GM06990 (cell line): ENCODE data around the gene SLC8A3.

Experiments used
- DNase-seq: peaks from one replicate; pipeline ENCODE4 v3.0.0-alpha.2; 2011; ENCODE audit not compliant: insufficient read length; ENCODE audit errors: extremely low read depth
- H3K27me3 ChIP-seq: replicated peaks from 2 replicates; pipeline ENCODE4 v1.6.0; 2011; ENCODE audit warnings: low read length; ENCODE audit not compliant: control insufficient read depth, insufficient read depth
- H3K36me3 ChIP-seq: 2 replicates; pipeline ENCODE4 v1.5.1; 2011; ENCODE audit warnings: low read length; ENCODE audit not compliant: control insufficient read depth, insufficient read depth
- H3K4me3 ChIP-seq: replicated peaks from 2 replicates; pipeline ENCODE4 v1.5.1; 2011; ENCODE audit warnings: low read depth, mild to moderate bottlenecking, control low read depth, low read length
- TF ChIP-seq, protein P1 (sequence below): IDR thresholded peaks from 2 replicates; pipeline ENCODE4 v1.5.1; 2011; ENCODE audit warnings: low read length, control low read depth, mild to moderate bottlenecking, inconsistent platforms; ENCODE audit not compliant: insufficient read depth, poor library complexity, severe bottlenecking

SLC8A3 gene

DNA sequence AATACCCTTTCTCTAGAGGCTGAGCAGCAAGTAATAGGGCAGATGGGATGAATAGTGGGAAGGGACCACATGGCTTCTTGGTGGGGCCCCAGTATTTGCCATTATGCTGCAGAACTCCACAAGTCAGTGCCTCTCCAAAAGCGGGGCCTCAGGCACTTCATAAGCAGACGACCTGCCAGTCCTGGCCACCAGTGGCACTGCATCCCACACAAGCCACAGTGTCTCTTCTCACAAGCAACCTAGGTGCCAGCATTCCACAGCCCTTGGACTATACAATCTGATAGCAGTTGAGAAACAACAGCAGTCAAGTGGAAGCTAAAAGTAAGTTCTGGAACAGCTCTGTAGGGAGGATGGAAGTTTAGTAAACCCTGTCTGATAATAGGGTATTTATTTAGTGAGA lies 4.2 kb upstream of the SLC8A3 start:
- Histone ChIP-seq H3K4me3 (no peak overlapping the region), H3K36me3 (no peaks in the 10 kb centered on the region), H3K27me3 (no peaks in the 10 kb centered on the region)
- no peak for DNase-seq
- TF ChIP-seq, protein P1, sequence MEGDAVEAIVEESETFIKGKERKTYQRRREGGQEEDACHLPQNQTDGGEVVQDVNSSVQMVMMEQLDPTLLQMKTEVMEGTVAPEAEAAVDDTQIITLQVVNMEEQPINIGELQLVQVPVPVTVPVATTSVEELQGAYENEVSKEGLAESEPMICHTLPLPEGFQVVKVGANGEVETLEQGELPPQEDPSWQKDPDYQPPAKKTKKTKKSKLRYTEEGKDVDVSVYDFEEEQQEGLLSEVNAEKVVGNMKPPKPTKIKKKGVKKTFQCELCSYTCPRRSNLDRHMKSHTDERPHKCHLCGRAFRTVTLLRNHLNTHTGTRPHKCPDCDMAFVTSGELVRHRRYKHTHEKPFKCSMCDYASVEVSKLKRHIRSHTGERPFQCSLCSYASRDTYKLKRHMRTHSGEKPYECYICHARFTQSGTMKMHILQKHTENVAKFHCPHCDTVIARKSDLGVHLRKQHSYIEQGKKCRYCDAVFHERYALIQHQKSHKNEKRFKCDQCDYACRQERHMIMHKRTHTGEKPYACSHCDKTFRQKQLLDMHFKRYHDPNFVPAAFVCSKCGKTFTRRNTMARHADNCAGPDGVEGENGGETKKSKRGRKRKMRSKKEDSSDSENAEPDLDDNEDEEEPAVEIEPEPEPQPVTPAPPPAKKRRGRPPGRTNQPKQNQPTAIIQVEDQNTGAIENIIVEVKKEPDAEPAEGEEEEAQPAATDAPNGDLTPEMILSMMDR = no peak

DNA sequence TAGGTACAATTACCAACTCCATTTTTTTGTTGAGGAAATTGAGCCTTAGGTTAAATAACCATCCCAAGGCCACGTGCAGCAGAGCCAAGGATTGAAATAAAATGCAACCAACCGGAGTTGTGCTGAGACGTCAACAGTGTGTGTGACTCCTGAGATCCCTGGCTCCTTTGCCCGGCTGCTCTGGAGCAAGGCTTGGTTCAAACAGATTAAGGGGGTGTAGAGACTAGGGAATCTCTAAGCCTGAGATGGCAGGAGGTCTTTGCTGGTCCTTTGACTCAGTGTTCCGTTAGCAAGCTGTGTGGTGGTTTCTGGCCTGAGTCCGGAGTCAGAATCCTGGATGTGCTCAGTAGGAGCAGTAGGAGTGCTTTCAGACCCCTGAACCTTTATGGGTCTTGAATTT lies 1.4 kb upstream of the SLC8A3 start:
- DNase-seq = no peak
- TF ChIP-seq, protein P1 = no peak
- H3K36me3 ChIP-seq = no peaks in the 10 kb centered on the region
- H3K27me3 ChIP-seq = no peaks in the 10 kb centered on the region
- no peak overlapping the region for H3K4me3 ChIP-seq

DNA sequence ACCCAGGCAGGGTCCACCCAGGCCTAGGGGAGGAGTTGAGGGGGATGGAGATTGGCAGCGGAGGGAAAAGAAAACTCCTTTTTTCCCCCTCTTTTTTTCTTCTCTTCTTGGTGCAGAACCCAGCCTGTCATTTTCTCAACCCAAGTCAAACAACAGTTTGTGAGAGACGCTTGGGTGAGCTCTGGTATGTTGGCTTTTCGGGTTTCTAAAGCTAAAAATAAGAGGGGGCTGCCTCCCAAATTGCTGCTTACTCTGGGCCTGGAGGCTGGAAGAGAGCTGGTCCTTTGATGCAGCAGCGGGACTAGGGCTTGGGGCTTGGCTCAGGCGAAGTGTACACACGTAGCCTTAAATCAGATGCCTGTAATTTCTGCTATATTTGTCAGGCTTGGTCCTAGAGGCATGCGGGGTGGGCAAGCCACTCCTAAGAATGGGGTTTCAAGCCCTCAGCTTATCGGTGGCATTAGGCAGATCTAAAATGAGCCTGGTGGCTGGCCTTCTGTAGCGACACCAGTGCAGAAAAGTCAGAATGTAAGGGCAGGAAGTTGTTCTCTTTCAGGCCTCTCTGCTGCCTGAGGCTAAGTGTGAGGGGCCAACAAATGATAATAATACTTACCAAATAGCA lies 816 bp upstream of the SLC8A3 start:
- Histone ChIP-seq H3K36me3 (no peaks in the 10 kb centered on the region), H3K4me3 (peak overlapping the region; percentile 78), H3K27me3 (no peaks in the 10 kb centered on the region)
- DNase-seq = no peak
- TF ChIP-seq, protein P1 = no peak

DNA sequence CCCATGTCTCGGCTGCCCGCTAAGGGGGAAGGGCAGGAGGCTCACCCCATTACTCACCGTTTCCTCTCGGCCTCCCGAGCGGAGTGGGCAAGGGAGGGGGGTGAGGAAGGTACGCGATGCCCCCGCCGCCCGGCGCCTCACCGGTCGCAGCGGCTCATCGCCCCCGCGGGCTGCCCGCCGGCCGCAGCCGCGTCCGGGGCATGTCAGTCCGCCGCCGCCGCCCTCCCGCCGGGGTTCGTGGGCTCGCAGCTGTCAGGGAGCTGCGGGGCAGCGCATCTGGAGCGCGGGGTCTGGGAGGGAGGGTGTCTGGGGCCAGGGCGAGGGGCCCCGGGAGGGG lies 461 bp downstream of the SLC8A3 start:
- TF ChIP-seq, protein P1 = no peak
- H3K4me3 ChIP-seq = peak overlapping the region; percentile 78
- DNase-seq = peak; percentile 56
- no peaks in the 10 kb centered on the region for H3K36me3 ChIP-seq
- H3K27me3 ChIP-seq = no peaks in the 10 kb centered on the region

DNA sequence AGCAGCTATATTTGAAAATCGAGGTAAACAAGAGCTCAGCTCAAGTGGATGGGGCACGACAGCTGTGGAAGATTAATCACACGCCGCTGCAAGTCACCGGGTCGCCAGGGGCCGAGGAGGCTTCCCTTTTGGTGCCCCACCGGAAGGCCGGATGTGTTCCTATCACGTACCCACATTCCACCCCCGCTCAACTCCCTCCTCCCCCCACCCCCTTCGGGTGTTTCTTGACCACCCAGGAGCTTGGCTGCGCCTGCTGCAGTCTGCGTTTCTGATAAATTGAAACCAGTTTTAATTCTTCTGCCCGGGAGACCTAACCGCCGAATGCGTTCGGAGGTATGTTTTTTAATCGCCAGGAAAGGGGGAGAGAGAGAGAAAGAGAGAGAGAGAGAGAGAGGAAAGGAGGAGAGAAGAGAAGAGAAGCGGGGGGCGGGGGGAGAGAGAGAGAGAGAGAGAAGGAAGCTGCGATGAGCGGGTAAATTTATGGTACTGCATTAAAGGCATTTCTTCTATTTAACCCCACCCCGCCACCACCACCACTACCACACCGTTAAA lies 1.8 kb downstream of the SLC8A3 start:
- DNase-seq = peak; percentile 61
- no peaks in the 10 kb centered on the region for H3K36me3 ChIP-seq
- peak overlapping the region; percentile 78 for H3K4me3 ChIP-seq
- H3K27me3 ChIP-seq = no peaks in the 10 kb centered on the region
- TF ChIP-seq, protein P1 = no peak

DNA sequence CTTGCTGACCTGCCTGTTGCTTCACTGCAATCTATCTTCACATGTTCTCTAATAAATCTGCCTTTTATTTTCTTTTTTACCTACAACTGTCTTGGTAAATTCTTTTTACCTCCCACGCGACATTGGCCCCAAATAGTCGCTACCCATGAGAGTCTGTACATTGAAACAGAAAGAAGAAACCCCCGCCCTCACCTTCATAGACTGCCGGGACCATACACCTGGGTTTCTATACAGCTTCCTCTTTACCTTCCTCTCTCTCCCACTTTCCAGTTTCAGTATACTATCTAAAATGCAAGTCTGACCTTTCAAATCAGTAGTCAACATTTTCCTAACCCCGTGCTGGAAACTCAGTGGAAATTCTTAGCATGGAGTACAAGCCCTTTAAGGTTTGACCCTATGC lies 4.8 kb downstream of the SLC8A3 start:
- no peak overlapping the region for H3K4me3 ChIP-seq
- no peaks in the 10 kb centered on the region for H3K36me3 ChIP-seq
- no peaks in the 10 kb centered on the region for H3K27me3 ChIP-seq
- TF ChIP-seq, protein P1 = no peak
- DNase-seq = peak; percentile 23
